Measurements from ENCODE around the gene SLA2.
A peak's percentile ranks its signal among the peaks of the same experiment; 100 is the strongest.

The SLA2 gene

GRCh38 chr20:36670665-36671357 lies 24.8 kb upstream of the SLA2 start:
- no peak overlapping the region for H3K4me3 Mint-ChIP-seq
- no peaks in the 10 kb centered on the region for H3K27me3 Mint-ChIP-seq (ENCODE audit: low read depth)
- H3K27ac Mint-ChIP-seq, result peak overlapping the region in 1 of 3 experiments; percentile 19
- H3K4me1 Mint-ChIP-seq, result no peaks in the 10 kb centered on the region
- no peak for TF ChIP-seq CTCF (IDR thresholded peaks at IDR 0.05; ENCODE audit: unreplicated experiment in 3 of 3)
- peaks cover 20% of the 10 kb centered on the region for H3K36me3 Mint-ChIP-seq (ENCODE audit: low read depth)
- H3K9me3 Mint-ChIP-seq, result no peaks in the 10 kb centered on the region

- Mint-ChIP-seq H3K9me3 (no peaks in the 10 kb centered on the region), H3K27me3 (ENCODE audit: low read depth) (no peaks in the 10 kb centered on the region), H3K4me3 (no peak overlapping the region), H3K27ac (no peak overlapping the region), H3K4me1 (no peaks in the 10 kb centered on the region), H3K36me3 (ENCODE audit: low read depth) (peaks cover 33% of the 10 kb centered on the region)
- TF ChIP-seq CTCF (IDR thresholded peaks at IDR 0.05; ENCODE audit: unreplicated experiment in 3 of 3), result no peak
Observed at GRCh38 chr20:36666181-36666740, 20.3 kb upstream of the SLA2 start.

GRCh38 chr20:36663031-36663430 lies 17.0 kb upstream of the SLA2 start:
- H3K4me3 Mint-ChIP-seq, result no peak overlapping the region
- H3K4me1 Mint-ChIP-seq, result no peaks in the 10 kb centered on the region
- H3K36me3 Mint-ChIP-seq (ENCODE audit: low read depth), result peaks cover 31% of the 10 kb centered on the region
- H3K9me3 Mint-ChIP-seq, result no peaks in the 10 kb centered on the region
- H3K27ac Mint-ChIP-seq, result no peak overlapping the region
- TF ChIP-seq CTCF (IDR thresholded peaks at IDR 0.05; ENCODE audit: unreplicated experiment in 3 of 3), result no peak
- H3K27me3 Mint-ChIP-seq (ENCODE audit: low read depth), result no peaks in the 10 kb centered on the region

- H3K4me1 Mint-ChIP-seq, result no peaks in the 10 kb centered on the region
- H3K4me3 Mint-ChIP-seq, result no peak overlapping the region
- H3K36me3 Mint-ChIP-seq (ENCODE audit: low read depth), result peaks cover 17% of the 10 kb centered on the region
- H3K27me3 Mint-ChIP-seq (ENCODE audit: low read depth), result no peaks in the 10 kb centered on the region
- H3K27ac Mint-ChIP-seq, result no peak overlapping the region
- H3K9me3 Mint-ChIP-seq, result no peaks in the 10 kb centered on the region
- TF ChIP-seq CTCF (IDR thresholded peaks at IDR 0.05; ENCODE audit: unreplicated experiment in 3 of 3), result no peak
Observed at GRCh38 chr20:36658300-36658699, 12.3 kb upstream of the SLA2 start.

GRCh38 chr20:36656733-36657132 lies 10.7 kb upstream of the SLA2 start:
- Mint-ChIP-seq H3K4me1 (no peaks in the 10 kb centered on the region), H3K27ac (no peak overlapping the region), H3K4me3 (no peak overlapping the region), H3K9me3 (no peaks in the 10 kb centered on the region), H3K36me3 (ENCODE audit: low read depth) (peaks cover 21% of the 10 kb centered on the region), H3K27me3 (ENCODE audit: low read depth) (no peaks in the 10 kb centered on the region)
- no peak for TF ChIP-seq CTCF (IDR thresholded peaks at IDR 0.05; ENCODE audit: unreplicated experiment in 3 of 3)

GRCh38 chr20:36655004-36655403 lies 9.0 kb upstream of the SLA2 start:
- no peaks in the 10 kb centered on the region for H3K27me3 Mint-ChIP-seq (ENCODE audit: low read depth)
- TF ChIP-seq CTCF (IDR thresholded peaks at IDR 0.05; ENCODE audit: unreplicated experiment in 3 of 3), result no peak
- H3K4me1 Mint-ChIP-seq, result no peaks in the 10 kb centered on the region
- H3K27ac Mint-ChIP-seq, result no peak overlapping the region
- no peak overlapping the region for H3K4me3 Mint-ChIP-seq
- peaks cover 17% of the 10 kb centered on the region for H3K36me3 Mint-ChIP-seq (ENCODE audit: low read depth)
- H3K9me3 Mint-ChIP-seq, result no peaks in the 10 kb centered on the region

Measured in nephron (organoid).